ES-I3 (cell line): Measurements from ENCODE around the gene DENND4B.

Source experiments
- H3K36me3 ChIP-seq: 2 replicates; pipeline ENCODE4 v1.6.1; 2013; ENCODE audit warnings: mild to moderate bottlenecking, low read length, control low read depth, moderate library complexity; ENCODE audit not compliant: insufficient read depth
- H3K4me1 ChIP-seq: 2 replicates; pipeline ENCODE4 v1.6.1; 2013; ENCODE audit warnings: mild to moderate bottlenecking, control low read depth, low read length; ENCODE audit not compliant: insufficient read depth
- H3K9ac ChIP-seq: 2 replicates; pipeline ENCODE4 v1.6.1; 2013; ENCODE audit warnings: low read depth, mild to moderate bottlenecking, low read length, moderate library complexity
- H3K9me3 ChIP-seq: 2 replicates; pipeline ENCODE4 v1.6.1; 2013; ENCODE audit warnings: mild to moderate bottlenecking, low read length, moderate library complexity; ENCODE audit not compliant: control insufficient read depth, insufficient read depth

The DENND4B gene

GRCh38 chr1:153882296-153882912, 64.1 kb downstream of the DENND4B start:
- Histone ChIP-seq H3K9ac (no peak overlapping the region), H3K4me1 (peaks cover 24% of the 10 kb centered on the region)

GRCh38 chr1:153881751-153882150, 64.8 kb downstream of the DENND4B start:
- no peak overlapping the region for H3K9ac ChIP-seq
- H3K4me1 ChIP-seq: peaks cover 24% of the 10 kb centered on the region
- no peaks in the 10 kb centered on the region for H3K36me3 ChIP-seq
- no peaks in the 10 kb centered on the region for H3K9me3 ChIP-seq

More at GRCh38 chr1:153882296-153882912, 64.1 kb downstream of the DENND4B start:
- Histone ChIP-seq H3K9me3 (no peaks in the 10 kb centered on the region), H3K36me3 (no peaks in the 10 kb centered on the region)

DNA sequence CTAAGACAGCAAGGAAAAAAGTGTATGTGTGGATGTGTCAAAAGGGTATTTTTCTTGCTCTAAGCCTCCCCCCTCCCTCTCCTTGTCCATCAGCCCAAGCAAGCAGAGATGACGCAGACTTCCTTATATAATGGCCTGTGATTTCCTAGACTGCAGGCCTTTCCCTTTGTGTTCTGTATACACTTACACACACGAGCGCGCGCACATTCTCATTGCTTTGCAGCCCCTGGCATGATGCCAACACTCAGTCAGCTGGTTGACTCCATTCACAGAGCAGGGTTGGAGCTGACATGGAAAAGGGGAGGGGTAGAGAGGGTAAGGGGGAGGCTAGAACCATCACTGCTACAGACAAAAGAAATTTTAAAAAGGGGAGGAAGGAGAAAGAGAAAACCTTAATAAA, 65.6 kb downstream of the DENND4B start:
- no peaks in the 10 kb centered on the region for H3K9me3 ChIP-seq
- peaks cover 24% of the 10 kb centered on the region for H3K4me1 ChIP-seq
- H3K36me3 ChIP-seq: no peaks in the 10 kb centered on the region
- no peak overlapping the region for H3K9ac ChIP-seq

DNA sequence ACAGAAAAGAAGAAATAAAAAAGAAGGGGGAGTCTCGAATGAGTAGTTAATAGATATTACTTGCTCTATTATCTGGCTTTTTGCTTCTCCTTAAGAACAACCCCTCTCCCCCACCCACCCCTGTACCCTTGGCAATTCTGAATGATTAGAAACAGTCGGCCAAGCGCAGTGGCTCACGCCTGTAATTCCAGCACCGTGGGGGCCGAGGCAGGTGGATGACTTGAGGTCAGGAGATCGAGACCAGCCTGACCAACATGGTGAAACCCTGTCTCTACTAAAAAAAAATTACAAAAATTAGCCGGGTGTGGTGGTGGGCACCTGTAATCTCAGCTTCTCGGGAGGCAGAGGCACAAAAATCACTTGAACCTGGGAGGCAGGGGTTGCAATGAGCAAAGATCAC, 66.5 kb downstream of the DENND4B start:
- H3K36me3 ChIP-seq: no peaks in the 10 kb centered on the region
- H3K9me3 ChIP-seq: no peaks in the 10 kb centered on the region
- H3K9ac ChIP-seq: no peak overlapping the region
- peaks cover 24% of the 10 kb centered on the region for H3K4me1 ChIP-seq
